ENCODE results near the gene ZNF654. TPM values are rescaled to one million over a fixed set of nuclear protein-coding genes. Genes with fewer than 3 reads are reported as not detected.

ZNF654 gene
- total RNA-seq, 3 donors from 2014 or later: 15.4 to 26.3 (median 16.5) TPM

GRCh38 chr3:88151358-88151757 lies 92.3 kb downstream of the ZNF654 start:
- intact Hi-C loops (cut with DNase I; ENCODE audit: low total_unique reads): no loop called here
- peaks cover 0 to 5% of the 10 kb centered on the region in 2 donors for H3K4me1 ChIP-seq
- no peak overlapping the region for H3K27ac ChIP-seq
- no peaks in the 10 kb centered on the region for H3K36me3 ChIP-seq
- TF ChIP-seq POLR2AphosphoS5 (IDR thresholded peaks at IDR 0.05) (no peak), POLR2A (IDR thresholded peaks at IDR 0.05) (no peak)
- no peaks in the 10 kb centered on the region for H3K9me3 ChIP-seq
- H3K4me3 ChIP-seq: peak overlapping the region in 2 of 3 donors; percentile 70 to 74
- H3K27me3 ChIP-seq: no peaks in the 10 kb centered on the region
- no peak for DNase-seq (ENCODE audit: low spot score in 2 of 2)

- H3K9me3 ChIP-seq: no peaks in the 10 kb centered on the region
- TF ChIP-seq POLR2AphosphoS5 (IDR thresholded peaks at IDR 0.05) (no peak), CTCF (IDR thresholded peaks at IDR 0.05) (no peak), POLR2A (IDR thresholded peaks at IDR 0.05) (no peak)
- intact Hi-C loops (cut with DNase I; ENCODE audit: low total_unique reads): no loop called here
- H3K36me3 ChIP-seq: peaks cover 8% of the 10 kb centered on the region
- no peaks in the 10 kb centered on the region for H3K27me3 ChIP-seq
- no peak for DNase-seq (ENCODE audit: low spot score in 2 of 2)
- no peak overlapping the region for H3K4me3 ChIP-seq
- H3K4me1 ChIP-seq: peaks cover 0 to 11% of the 10 kb centered on the region in 2 donors
- H3K27ac ChIP-seq: no peak overlapping the region
Observed at GRCh38 chr3:88152841-88153240, 93.8 kb downstream of the ZNF654 start.

- DNase-seq (ENCODE audit: low spot score in 2 of 2): no peak
- intact Hi-C loops (cut with DNase I; ENCODE audit: low total_unique reads): no loop called here
- no peak for TF ChIP-seq CTCF (IDR thresholded peaks at IDR 0.05)
- no peak for TF ChIP-seq POLR2AphosphoS5 (IDR thresholded peaks at IDR 0.05)
Observed at GRCh38 chr3:88166419-88166971, 107.4 kb downstream of the ZNF654 start.

GRCh38 chr3:88167173-88167572 lies 108.1 kb downstream of the ZNF654 start:
- H3K27me3 ChIP-seq: no peaks in the 10 kb centered on the region
- H3K27ac ChIP-seq: no peak overlapping the region
- DNase-seq (ENCODE audit: low spot score in 2 of 2): no peak
- no peaks in the 10 kb centered on the region for H3K4me1 ChIP-seq
- H3K36me3 ChIP-seq: no peaks in the 10 kb centered on the region
- H3K4me3 ChIP-seq: no peak overlapping the region
- TF ChIP-seq CTCF (IDR thresholded peaks at IDR 0.05): no peak
- TF ChIP-seq POLR2A (IDR thresholded peaks at IDR 0.05): no peak
- no peak for TF ChIP-seq POLR2AphosphoS5 (IDR thresholded peaks at IDR 0.05)
- no peaks in the 10 kb centered on the region for H3K9me3 ChIP-seq
- intact Hi-C loops (cut with DNase I; ENCODE audit: low total_unique reads): no loop called here

More at GRCh38 chr3:88166419-88166971, 107.4 kb downstream of the ZNF654 start:
- H3K4me3 ChIP-seq: no peak overlapping the region
- H3K36me3 ChIP-seq: no peaks in the 10 kb centered on the region
- H3K27ac ChIP-seq: no peak overlapping the region
- H3K4me1 ChIP-seq: no peaks in the 10 kb centered on the region
- H3K27me3 ChIP-seq: no peaks in the 10 kb centered on the region
- H3K9me3 ChIP-seq: no peaks in the 10 kb centered on the region

GRCh38 chr3:88167704-88168103 lies 108.6 kb downstream of the ZNF654 start:
- Histone ChIP-seq H3K4me1 (no peaks in the 10 kb centered on the region), H3K36me3 (no peaks in the 10 kb centered on the region), H3K9me3 (no peaks in the 10 kb centered on the region), H3K27me3 (no peaks in the 10 kb centered on the region), H3K27ac (no peak overlapping the region), H3K4me3 (no peak overlapping the region)
- no peak for TF ChIP-seq POLR2A (IDR thresholded peaks at IDR 0.05)
- TF ChIP-seq POLR2AphosphoS5 (IDR thresholded peaks at IDR 0.05): no peak
- no peak for TF ChIP-seq CTCF (IDR thresholded peaks at IDR 0.05)
- intact Hi-C loops (cut with DNase I; ENCODE audit: low total_unique reads): no loop called here
- no peak for DNase-seq (ENCODE audit: low spot score in 2 of 2)

GRCh38 chr3:88168171-88168570 lies 109.1 kb downstream of the ZNF654 start:
- DNase-seq (ENCODE audit: low spot score in 2 of 2): no peak
- intact Hi-C loops (cut with DNase I; ENCODE audit: low total_unique reads): no loop called here
- Histone ChIP-seq H3K27ac (no peak overlapping the region), H3K36me3 (no peaks in the 10 kb centered on the region), H3K9me3 (no peaks in the 10 kb centered on the region), H3K27me3 (no peaks in the 10 kb centered on the region), H3K4me3 (no peak overlapping the region), H3K4me1 (no peaks in the 10 kb centered on the region)
- TF ChIP-seq POLR2AphosphoS5 (IDR thresholded peaks at IDR 0.05) (no peak), CTCF (IDR thresholded peaks at IDR 0.05) (no peak), POLR2A (IDR thresholded peaks at IDR 0.05) (no peak)

Data from breast epithelium (tissue), 4 donors.